Measurements from ENCODE around the gene ME1. TPM values are rescaled to one million over a fixed set of nuclear protein-coding genes. Genes with fewer than 3 reads are reported as not detected.
"Not testable (repeated sequence)": the region's sequence is repeated elsewhere in the genome, so short reads cannot be mapped to it uniquely, and the experiment has no call there.

The ME1 gene
- total RNA-seq (2014; rRNA removed; shearing (Covaris generic); ENCODE audit: low replicate concordance), result 14.2 and 15.0 TPM in 2 replicates

DNA sequence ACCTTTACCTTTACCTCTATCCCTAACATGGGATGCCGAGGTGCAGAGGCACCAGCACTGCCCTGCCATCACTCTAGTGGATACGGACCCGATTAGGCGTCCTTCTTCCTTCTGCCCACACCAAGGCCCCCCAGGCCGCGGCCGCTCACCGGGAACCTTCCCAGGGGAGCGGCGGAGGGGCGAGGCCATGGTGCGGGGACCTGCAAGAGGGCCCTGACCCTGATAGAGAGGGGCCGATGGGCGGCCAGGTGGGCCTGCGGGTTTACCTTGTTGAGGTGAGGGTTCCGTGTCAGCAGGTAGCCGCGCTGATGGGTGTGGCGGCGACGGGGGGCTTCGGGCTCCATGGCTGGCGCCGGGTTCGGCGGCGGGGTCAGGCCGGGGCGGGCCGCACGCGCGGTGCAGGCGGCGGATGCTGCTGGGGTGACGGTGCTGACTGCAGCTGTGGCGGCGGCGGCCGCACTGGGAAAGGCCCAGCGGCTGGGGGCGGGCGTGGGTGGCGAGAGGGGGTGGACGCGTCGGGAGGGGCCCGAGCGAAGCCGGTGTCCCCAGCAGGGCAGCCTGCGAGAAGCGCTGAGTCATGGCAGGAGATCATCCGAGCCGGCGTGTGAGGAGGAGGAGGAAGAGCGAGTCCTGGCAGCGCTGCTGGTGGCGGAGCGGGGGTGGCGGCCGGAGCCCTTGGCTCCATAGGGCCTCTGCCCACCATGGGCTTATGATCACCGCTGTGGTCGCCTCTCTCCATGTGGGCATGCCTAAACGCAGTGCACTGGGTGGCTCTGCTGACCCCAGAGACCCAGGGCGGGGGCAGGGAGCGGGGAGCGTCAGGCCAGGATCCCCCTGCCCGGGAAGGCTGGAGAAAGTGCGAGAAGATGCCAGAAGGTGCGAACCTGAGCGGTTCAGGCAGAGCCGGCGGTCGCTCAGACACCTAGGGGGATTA is at the start of gene ME1:
Gene ME1 (minus strand): TSS at position 441 of the 934 bp plus-strand sequence. CDS start 97 bp downstream, at position 344.
- in situ Hi-C loops (cut with HindIII; ENCODE audit: low pct_unique_long_range_greater_than_20kb, low sequenced_read_pairs), result no loop called here
- peak; percentile 88 for DNase-seq (ENCODE audit: low read depth)

DNA sequence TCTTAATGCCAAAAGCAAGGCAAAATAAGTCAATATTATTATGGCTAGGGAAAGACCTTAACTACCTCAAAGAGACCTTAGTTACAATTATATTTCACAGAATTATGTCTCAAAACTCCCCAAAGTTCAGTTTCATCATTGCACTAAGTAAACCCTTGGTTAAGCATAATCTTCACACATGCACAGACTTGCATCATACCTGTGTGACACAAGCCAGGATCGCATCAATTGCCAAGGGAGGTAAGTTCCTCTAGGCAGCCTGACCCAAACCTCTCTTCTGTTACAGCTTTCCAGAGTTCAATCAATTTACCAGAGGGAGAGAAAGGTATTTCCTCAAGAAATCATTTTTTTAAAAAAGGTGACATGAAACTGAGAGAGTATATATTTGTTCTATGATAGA is 49.6 kb upstream of the ME1 start:
- DNase-seq (ENCODE audit: low read depth), result no peak
- in situ Hi-C loops (cut with HindIII; ENCODE audit: low pct_unique_long_range_greater_than_20kb, low sequenced_read_pairs), result no loop called here

DNA sequence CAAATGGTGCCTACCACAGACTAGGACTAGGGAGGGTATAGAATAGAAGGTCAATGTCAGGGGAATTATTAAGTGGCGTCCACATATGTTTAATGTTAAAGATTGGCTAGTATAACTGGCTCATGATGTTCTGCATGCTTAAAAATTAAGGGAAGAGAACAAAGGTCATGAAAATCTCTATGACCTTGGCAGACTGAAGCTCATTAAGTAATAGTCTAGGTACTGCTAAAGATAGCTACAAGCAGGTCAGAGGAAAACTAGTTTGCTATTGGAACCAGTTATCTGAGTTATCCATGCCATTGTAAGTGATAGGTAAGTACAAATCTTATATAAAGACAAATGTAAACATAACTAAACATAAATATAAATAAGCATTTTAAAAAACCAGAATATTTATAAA is 48.5 kb upstream of the ME1 start:
- in situ Hi-C loops (cut with HindIII; ENCODE audit: low pct_unique_long_range_greater_than_20kb, low sequenced_read_pairs), result no loop called here
- DNase-seq (ENCODE audit: low read depth), result no peak

DNA sequence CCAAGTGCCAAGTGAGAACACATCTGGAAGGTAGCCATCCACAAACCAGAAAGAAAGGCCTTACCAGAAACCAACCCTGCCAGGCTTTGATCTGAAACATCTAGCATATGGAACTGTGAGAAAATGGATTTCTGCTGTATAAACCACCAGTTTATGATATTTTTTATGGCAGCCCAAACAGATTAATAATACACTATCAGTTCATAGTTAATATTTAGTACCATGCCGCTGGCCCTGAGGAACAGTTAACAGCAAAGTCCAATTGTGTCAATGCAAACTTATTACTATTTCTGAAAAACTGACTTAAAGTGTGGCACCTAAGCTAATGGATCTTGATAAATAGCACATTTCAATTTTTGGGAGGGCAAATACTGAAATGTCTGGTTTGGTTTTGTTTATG is 46.1 kb upstream of the ME1 start:
- no peak for DNase-seq (ENCODE audit: low read depth)
- in situ Hi-C loops (cut with HindIII; ENCODE audit: low pct_unique_long_range_greater_than_20kb, low sequenced_read_pairs), result no loop called here

DNA sequence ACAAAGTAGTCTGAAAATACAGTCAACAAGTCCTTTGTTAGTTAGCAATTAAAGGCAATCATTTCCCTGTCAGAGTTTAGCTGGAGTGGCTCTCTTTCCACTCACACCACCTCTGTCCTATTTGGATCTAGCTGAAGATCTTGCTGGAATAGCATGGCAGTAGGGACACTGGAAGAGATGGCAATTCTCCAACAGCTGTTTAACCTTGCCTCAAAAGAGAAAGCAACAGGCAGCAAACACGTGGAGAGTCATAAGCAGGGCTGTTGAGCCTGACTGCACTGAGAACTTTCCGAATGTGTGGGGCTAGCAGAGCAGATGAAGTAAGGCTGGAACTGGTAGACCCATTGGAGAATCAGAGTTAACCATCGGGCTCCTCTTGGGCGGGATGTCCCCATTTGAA is 43.5 kb upstream of the ME1 start:
- in situ Hi-C loops (cut with HindIII; ENCODE audit: low pct_unique_long_range_greater_than_20kb, low sequenced_read_pairs), result no loop called here
- no peak for DNase-seq (ENCODE audit: low read depth)

DNA sequence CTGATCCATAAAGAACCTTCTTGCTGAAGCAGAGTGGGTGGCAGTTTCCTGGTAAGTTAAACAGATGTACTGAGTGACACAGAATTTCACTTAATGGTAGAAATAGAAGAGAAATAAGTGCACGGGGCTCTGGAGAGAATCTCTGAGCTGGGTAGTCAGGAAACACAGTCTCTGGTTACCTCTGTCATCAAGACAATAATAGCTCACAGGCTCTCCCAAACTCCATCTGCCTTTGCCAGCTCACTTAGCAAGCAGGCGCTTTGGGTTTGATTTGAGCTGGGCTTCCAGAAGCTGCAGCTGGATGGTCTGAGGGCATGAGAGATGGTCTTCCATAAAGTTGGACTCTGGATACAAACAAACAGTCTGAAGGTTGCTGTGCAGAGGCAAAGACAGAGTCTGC is 41.9 kb upstream of the ME1 start:
- in situ Hi-C loops (cut with HindIII; ENCODE audit: low pct_unique_long_range_greater_than_20kb, low sequenced_read_pairs), result no loop called here
- no peak for DNase-seq (ENCODE audit: low read depth)

DNA sequence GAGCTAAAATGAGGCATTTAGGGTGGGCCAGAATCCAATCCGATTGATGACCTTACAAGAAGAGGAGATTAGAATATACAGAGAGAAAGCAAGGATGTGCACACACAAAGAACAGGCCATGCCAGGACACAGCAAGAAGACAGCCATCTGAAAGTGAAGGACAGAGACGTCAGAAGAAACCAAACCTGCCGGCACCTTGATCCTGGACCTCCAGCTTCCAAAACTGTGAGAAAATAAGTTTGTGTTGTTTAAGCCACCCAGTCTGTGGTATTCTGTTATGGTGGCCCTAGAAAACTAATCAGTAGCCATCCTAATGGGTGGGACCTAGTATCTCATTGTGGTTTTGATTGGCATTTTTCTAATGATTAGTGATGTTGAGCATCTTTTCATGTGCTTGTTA is 39.7 kb upstream of the ME1 start:
- DNase-seq (ENCODE audit: low read depth), result no peak
- in situ Hi-C loops (cut with HindIII; ENCODE audit: low pct_unique_long_range_greater_than_20kb, low sequenced_read_pairs), result no loop called here

- no peak for DNase-seq (ENCODE audit: low read depth)
- in situ Hi-C loops (cut with HindIII; ENCODE audit: low pct_unique_long_range_greater_than_20kb, low sequenced_read_pairs), result no loop called here
These were observed 39.1 kb upstream of the ME1 start for GRCh38 chr6:83470001-83470400.

- no peak for DNase-seq (ENCODE audit: low read depth)
- in situ Hi-C loops (cut with HindIII; ENCODE audit: low pct_unique_long_range_greater_than_20kb, low sequenced_read_pairs), result no loop called here
These were observed 36.8 kb upstream of the ME1 start for GRCh38 chr6:83467620-83468036.

- in situ Hi-C loops (cut with HindIII; ENCODE audit: low pct_unique_long_range_greater_than_20kb, low sequenced_read_pairs), result no loop called here
These were observed 35.5 kb upstream of the ME1 start for GRCh38 chr6:83466328-83466727.

GRCh38 chr6:83464381-83465140 is 33.7 kb upstream of the ME1 start:
- DNase-seq (ENCODE audit: low read depth), result no peak
- in situ Hi-C loops (cut with HindIII; ENCODE audit: low pct_unique_long_range_greater_than_20kb, low sequenced_read_pairs), result no loop called here

More at GRCh38 chr6:83466328-83466727, 35.5 kb upstream of the ME1 start:
- no peak for DNase-seq (ENCODE audit: low read depth)

DNA sequence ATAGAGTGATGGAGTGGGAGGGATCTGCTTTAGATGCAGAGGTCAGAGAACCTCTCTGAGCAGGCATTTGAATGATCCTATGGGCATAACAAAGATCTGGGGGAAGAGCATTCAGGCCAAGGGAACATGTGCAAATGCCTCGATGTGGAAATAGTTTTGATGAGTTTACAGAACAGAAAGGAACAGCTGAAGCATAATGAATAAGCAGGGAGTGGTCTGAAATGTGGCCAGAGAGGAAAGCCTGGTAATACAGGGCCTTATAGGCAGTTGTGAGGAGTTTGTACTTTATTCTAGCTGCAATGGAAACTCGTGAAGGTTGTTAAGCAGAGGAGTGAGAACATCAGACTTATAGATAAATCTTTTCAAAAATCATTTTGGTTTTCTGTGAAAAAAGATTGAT is 33.0 kb upstream of the ME1 start:
- in situ Hi-C loops (cut with HindIII; ENCODE audit: low pct_unique_long_range_greater_than_20kb, low sequenced_read_pairs), result no loop called here
- no peak for DNase-seq (ENCODE audit: low read depth)

DNA sequence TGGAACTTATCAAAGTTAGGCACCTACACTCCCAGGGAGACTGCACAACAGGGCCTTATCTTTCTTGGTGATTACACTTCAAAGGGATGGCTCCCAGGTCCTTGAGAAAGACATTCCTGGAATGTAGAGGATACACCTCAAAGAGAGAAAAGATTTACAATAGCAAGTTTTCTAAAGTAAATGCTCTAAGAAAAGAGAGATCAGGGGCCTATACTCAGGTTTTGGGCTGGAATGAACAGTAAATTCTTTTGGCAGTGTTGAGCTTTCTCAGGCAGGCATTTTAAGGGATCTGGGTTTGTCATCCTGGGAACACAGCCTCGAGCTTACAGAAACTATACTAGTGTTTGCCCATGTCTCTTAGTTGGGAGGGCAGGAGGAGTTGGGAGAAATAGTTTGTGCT is 31.7 kb upstream of the ME1 start:
- no peak for DNase-seq (ENCODE audit: low read depth)
- in situ Hi-C loops (cut with HindIII; ENCODE audit: low pct_unique_long_range_greater_than_20kb, low sequenced_read_pairs), result no loop called here

DNA sequence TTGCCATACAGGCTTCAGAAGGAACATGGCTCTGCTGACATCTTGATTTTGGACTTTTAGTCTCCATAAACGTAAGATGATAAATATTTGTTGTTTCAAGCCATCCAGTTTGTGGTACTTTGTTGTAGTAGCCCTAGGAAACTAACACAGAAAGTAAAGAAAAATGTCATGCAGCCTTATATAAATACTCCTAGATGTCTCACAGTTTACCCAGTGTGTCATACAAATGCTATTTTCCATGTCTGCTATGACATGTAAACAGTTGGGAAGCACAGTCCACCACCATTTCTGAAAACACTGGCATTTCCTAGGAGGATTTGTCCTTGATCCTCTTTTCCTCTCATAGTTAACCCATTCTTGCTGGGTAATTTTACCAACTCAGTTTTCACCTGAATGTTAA is 30.6 kb upstream of the ME1 start:
- in situ Hi-C loops (cut with HindIII; ENCODE audit: low pct_unique_long_range_greater_than_20kb, low sequenced_read_pairs), result no loop called here
- no peak for DNase-seq (ENCODE audit: low read depth)

- DNase-seq (ENCODE audit: low read depth), result no peak
- in situ Hi-C loops (cut with HindIII; ENCODE audit: low pct_unique_long_range_greater_than_20kb, low sequenced_read_pairs), result no loop called here
These were observed 28.8 kb upstream of the ME1 start for GRCh38 chr6:83459663-83460062.

DNA sequence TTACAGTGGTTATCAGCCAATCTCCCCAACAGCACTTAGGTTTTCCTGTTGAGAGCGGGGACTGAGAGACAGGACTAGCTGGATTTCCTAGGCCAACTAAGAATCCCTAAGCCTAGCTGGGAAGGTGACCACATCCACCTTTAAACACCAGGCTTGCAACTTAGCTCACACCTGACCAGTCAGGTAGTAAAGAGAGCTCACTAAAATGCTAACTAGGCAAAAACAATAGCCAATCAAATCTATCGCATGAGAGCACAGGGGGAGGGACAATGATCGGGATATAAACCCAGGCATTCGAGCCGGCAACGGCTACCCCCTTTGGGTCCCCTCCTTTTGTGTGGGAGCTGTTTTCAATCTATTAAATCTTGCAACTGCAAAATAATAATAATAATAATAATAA is 19.2 kb upstream of the ME1 start:
- in situ Hi-C loops (cut with HindIII; ENCODE audit: low pct_unique_long_range_greater_than_20kb, low sequenced_read_pairs); DNase-seq (ENCODE audit: low read depth): not testable (repeated sequence)

- in situ Hi-C loops (cut with HindIII; ENCODE audit: low pct_unique_long_range_greater_than_20kb, low sequenced_read_pairs); DNase-seq (ENCODE audit: low read depth): not testable (repeated sequence)
These were observed 13.3 kb upstream of the ME1 start for GRCh38 chr6:83444086-83444699.

DNA sequence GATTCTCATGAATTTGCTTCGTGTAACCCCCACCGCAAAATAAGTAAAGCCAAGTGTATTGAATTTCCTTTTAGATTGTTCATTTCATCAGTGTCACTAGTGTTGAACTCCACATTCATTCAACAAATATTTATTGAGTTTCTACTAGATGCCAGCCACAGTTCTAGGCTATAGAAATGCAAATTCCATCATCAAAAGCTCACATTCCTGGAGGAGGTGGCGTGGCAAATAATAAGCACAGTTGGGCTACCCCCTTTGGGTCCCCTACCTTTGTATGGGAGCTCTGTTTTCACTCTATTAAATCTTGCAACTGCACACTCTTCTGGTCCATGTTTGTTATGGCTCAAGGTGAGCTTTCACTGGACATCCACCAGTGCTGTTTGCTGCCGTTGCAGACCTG is 12.7 kb upstream of the ME1 start:
- DNase-seq (ENCODE audit: low read depth), result no peak
- in situ Hi-C loops (cut with HindIII; ENCODE audit: low pct_unique_long_range_greater_than_20kb, low sequenced_read_pairs), result no loop called here

GRCh38 chr6:83442752-83443151 is 11.9 kb upstream of the ME1 start:
- in situ Hi-C loops (cut with HindIII; ENCODE audit: low pct_unique_long_range_greater_than_20kb, low sequenced_read_pairs), result no loop called here
- DNase-seq (ENCODE audit: low read depth), result no peak
